ENCODE measurements around the gene UBE2M. TPM values are rescaled to one million over a fixed set of nuclear protein-coding genes. Genes with fewer than 3 reads are reported as not detected.
"Not testable (repeated sequence)": the region's sequence is repeated elsewhere in the genome, so short reads cannot be mapped to it uniquely, and the experiment has no call there.

UBE2M gene
- total RNA-seq, 1 experiment from 2014 or later: 185 TPM

- no peaks in the 10 kb centered on the region for H3K27me3 ChIP-seq (replicated peaks; ENCODE audit: insufficient read depth, low read depth, low read length, poor library complexity)
- H3K27ac ChIP-seq (ENCODE audit: low read depth, low read length, poor library complexity, severe bottlenecking): peak overlapping the region; percentile 85
- BruUV-seq (replicated peaks): no TSS peak
- H3K4me3 ChIP-seq (ENCODE audit: low read depth, low read length, poor library complexity, severe bottlenecking): peak overlapping the region; percentile 100
- intact Hi-C loops (cut with micrococcal nuclease; ENCODE audit: unreplicated experiment): no loop called here
- peaks cover 13% of the 10 kb centered on the region for H3K4me1 ChIP-seq (ENCODE audit: insufficient read depth, low read length, poor library complexity, severe bottlenecking)
- no peaks in the 10 kb centered on the region for H3K9me3 ChIP-seq (ENCODE audit: low read depth, low read length, poor library complexity, severe bottlenecking)
- ChIA-PET POLR2A (ENCODE audit: low non-redundant PET) (interaction anchor here (1.2 kb wide), 1 partner anchor 10 kb away, joined by 7 read pairs; the partner anchor contains the start of gene CHMP2A), CTCF (interaction anchor here (0.6 to 1.5 kb wide), 3 partner anchors 25 to 30 kb away, joined by 3 to 9 read pairs (median 6); partner anchors contain the start of gene ZBTB45)
- DNase-seq (ENCODE audit: low spot score): peak; percentile 73
- peaks cover 51% of the 10 kb centered on the region for H3K36me3 ChIP-seq (ENCODE audit: insufficient read depth, low read length, poor library complexity, severe bottlenecking)
- TF ChIP-seq CTCF (conservative IDR thresholded peaks at IDR 0.05; ENCODE audit: low read depth, low read length) (no peak), EZH2 (IDR thresholded peaks at IDR 0.05; ENCODE audit: borderline replicate concordance, low read depth, low read length, poor library complexity, severe bottlenecking) (no peak)
Measured at GRCh38 chr19:58544591-58545285, 13.7 kb downstream of the UBE2M start.

- TSS peak; percentile 76 for BruUV-seq (replicated peaks)
- Histone ChIP-seq H3K9me3 (ENCODE audit: low read depth, low read length, poor library complexity, severe bottlenecking) (no peaks in the 10 kb centered on the region), H3K36me3 (ENCODE audit: insufficient read depth, low read length, poor library complexity, severe bottlenecking) (peaks cover 43% of the 10 kb centered on the region), H3K27me3 (replicated peaks; ENCODE audit: insufficient read depth, low read depth, low read length, poor library complexity) (no peaks in the 10 kb centered on the region), H3K4me3 (ENCODE audit: low read depth, low read length, poor library complexity, severe bottlenecking) (peak within 1 kb of the TSS; percentile 100), H3K4me1 (ENCODE audit: insufficient read depth, low read length, poor library complexity, severe bottlenecking) (peaks cover 13% of the 10 kb centered on the region), H3K27ac (ENCODE audit: low read depth, low read length, poor library complexity, severe bottlenecking) (peak within 1 kb of the TSS; percentile 85)
- ChIA-PET CTCF (interaction anchor here (0.6 to 1.5 kb wide), 3 partner anchors 25 to 29 kb away, joined by 3 to 9 read pairs (median 6); partner anchors contain the start of gene ZBTB45), POLR2A (ENCODE audit: low non-redundant PET) (interaction anchor here (0.6 to 1.2 kb wide), 2 partner anchors 10 to 31 kb away, joined by 7 to 10 read pairs; partner anchors contain the start of gene CHMP2A)
- TF ChIP-seq CTCF (conservative IDR thresholded peaks at IDR 0.05; ENCODE audit: low read depth, low read length) (no peak), EZH2 (IDR thresholded peaks at IDR 0.05; ENCODE audit: borderline replicate concordance, low read depth, low read length, poor library complexity, severe bottlenecking) (no peak)
- DNase-seq (ENCODE audit: low spot score): peak; percentile 100
- intact Hi-C loops (cut with micrococcal nuclease; ENCODE audit: unreplicated experiment): no loop called here
Measured at GRCh38 chr19:58543826-58544590, 14.4 kb downstream of the UBE2M start, which contains the start of gene TRIM28. Gene TRIM28 (plus strand): TSS chr19:58544064. CDS start chr19:58544758, 694 bp downstream.

GRCh38 chr19:58542641-58543372 is 15.6 kb downstream of the UBE2M start:
- H3K4me1 ChIP-seq (ENCODE audit: insufficient read depth, low read length, poor library complexity, severe bottlenecking): peaks cover 21% of the 10 kb centered on the region
- H3K9me3 ChIP-seq (ENCODE audit: low read depth, low read length, poor library complexity, severe bottlenecking); H3K27me3 ChIP-seq (replicated peaks; ENCODE audit: insufficient read depth, low read depth, low read length, poor library complexity); BruUV-seq (replicated peaks); intact Hi-C loops (cut with micrococcal nuclease; ENCODE audit: unreplicated experiment); H3K27ac ChIP-seq (ENCODE audit: low read depth, low read length, poor library complexity, severe bottlenecking); POLR2A ChIA-PET (ENCODE audit: low non-redundant PET); H3K4me3 ChIP-seq (ENCODE audit: low read depth, low read length, poor library complexity, severe bottlenecking); DNase-seq (ENCODE audit: low spot score): not testable (repeated sequence)
- CTCF ChIA-PET: interaction anchor here (1.4 to 1.5 kb wide), 2 partner anchors 23 to 25 kb away, joined by 3 to 9 read pairs; partner anchors contain the start of gene ZBTB45
- peaks cover 31% of the 10 kb centered on the region for H3K36me3 ChIP-seq (ENCODE audit: insufficient read depth, low read length, poor library complexity, severe bottlenecking)

GRCh38 chr19:58539169-58539559 is 19.2 kb downstream of the UBE2M start:
- H3K4me3 ChIP-seq (ENCODE audit: low read depth, low read length, poor library complexity, severe bottlenecking); H3K27ac ChIP-seq (ENCODE audit: low read depth, low read length, poor library complexity, severe bottlenecking); H3K4me1 ChIP-seq (ENCODE audit: insufficient read depth, low read length, poor library complexity, severe bottlenecking); DNase-seq (ENCODE audit: low spot score); H3K36me3 ChIP-seq (ENCODE audit: insufficient read depth, low read length, poor library complexity, severe bottlenecking); CTCF ChIA-PET; POLR2A ChIA-PET (ENCODE audit: low non-redundant PET); BruUV-seq (replicated peaks); H3K9me3 ChIP-seq (ENCODE audit: low read depth, low read length, poor library complexity, severe bottlenecking); H3K27me3 ChIP-seq (replicated peaks; ENCODE audit: insufficient read depth, low read depth, low read length, poor library complexity); intact Hi-C loops (cut with micrococcal nuclease; ENCODE audit: unreplicated experiment): not testable (repeated sequence)
